ENCODE measurements around the gene JPH3.

DNA sequence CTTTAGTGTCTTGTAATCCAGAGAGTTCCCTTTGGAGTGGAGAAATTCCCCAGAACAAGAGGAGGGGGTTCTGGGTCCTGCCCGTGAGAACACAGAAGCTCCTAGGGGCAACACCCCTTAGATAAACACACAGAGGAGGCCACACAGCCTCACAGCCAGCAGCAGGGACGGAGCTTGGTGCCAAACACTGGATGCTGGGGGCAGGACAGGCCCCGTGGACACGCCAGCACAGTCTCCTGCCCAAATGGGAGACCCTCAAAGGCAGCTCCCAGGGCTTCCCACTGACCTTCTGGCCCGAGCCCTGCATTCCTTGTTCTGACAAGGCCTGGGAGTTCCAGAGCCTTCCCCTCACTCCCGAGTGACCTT lies 31.8 kb upstream of the JPH3 start:
- TF ChIP-seq, protein P1, sequence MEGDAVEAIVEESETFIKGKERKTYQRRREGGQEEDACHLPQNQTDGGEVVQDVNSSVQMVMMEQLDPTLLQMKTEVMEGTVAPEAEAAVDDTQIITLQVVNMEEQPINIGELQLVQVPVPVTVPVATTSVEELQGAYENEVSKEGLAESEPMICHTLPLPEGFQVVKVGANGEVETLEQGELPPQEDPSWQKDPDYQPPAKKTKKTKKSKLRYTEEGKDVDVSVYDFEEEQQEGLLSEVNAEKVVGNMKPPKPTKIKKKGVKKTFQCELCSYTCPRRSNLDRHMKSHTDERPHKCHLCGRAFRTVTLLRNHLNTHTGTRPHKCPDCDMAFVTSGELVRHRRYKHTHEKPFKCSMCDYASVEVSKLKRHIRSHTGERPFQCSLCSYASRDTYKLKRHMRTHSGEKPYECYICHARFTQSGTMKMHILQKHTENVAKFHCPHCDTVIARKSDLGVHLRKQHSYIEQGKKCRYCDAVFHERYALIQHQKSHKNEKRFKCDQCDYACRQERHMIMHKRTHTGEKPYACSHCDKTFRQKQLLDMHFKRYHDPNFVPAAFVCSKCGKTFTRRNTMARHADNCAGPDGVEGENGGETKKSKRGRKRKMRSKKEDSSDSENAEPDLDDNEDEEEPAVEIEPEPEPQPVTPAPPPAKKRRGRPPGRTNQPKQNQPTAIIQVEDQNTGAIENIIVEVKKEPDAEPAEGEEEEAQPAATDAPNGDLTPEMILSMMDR (IDR thresholded peaks at IDR 0.05; ENCODE audit: low read depth, low read length, poor library complexity, severe bottlenecking): no peak
- no peak for TF ChIP-seq EZH2phosphoT487 (IDR thresholded peaks at IDR 0.05; ENCODE audit: borderline replicate concordance, low read length)

Measured in DOHH2 (cell line).